ENCODE results near the gene SYNE1. TPM values are rescaled to one million over a fixed set of nuclear protein-coding genes. Genes with fewer than 3 reads are reported as not detected.
A peak's percentile ranks its signal among the peaks of the same experiment; 100 is the strongest.

Gene SYNE1
- total RNA-seq, 1 donor from 2014 or later: 17.4 TPM

DNA sequence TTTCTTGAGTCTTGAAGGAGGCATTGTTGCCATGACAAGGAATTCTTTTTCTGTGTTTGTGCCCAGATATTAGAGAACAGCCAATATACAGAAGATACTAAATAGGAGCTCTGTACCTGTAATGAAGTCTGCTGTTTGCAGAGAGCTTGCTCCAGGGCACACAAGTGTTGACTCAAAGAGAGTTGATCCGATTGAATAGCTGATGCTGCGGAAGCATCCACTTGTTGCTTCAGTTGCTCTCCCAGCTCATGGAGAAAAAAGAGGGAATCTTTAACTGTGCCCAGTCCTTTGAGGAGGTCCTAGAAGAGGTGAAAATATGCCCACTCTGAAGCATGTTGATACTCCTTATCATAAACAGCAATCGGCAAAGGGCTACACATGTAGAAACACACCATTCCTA, 418.3 kb downstream of the SYNE1 start:
- DNase-seq (ENCODE audit: low read depth): no peak
- TF ChIP-seq, protein P1, sequence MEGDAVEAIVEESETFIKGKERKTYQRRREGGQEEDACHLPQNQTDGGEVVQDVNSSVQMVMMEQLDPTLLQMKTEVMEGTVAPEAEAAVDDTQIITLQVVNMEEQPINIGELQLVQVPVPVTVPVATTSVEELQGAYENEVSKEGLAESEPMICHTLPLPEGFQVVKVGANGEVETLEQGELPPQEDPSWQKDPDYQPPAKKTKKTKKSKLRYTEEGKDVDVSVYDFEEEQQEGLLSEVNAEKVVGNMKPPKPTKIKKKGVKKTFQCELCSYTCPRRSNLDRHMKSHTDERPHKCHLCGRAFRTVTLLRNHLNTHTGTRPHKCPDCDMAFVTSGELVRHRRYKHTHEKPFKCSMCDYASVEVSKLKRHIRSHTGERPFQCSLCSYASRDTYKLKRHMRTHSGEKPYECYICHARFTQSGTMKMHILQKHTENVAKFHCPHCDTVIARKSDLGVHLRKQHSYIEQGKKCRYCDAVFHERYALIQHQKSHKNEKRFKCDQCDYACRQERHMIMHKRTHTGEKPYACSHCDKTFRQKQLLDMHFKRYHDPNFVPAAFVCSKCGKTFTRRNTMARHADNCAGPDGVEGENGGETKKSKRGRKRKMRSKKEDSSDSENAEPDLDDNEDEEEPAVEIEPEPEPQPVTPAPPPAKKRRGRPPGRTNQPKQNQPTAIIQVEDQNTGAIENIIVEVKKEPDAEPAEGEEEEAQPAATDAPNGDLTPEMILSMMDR (conservative IDR thresholded peaks at IDR 0.05; ENCODE audit: low read depth, low read length): no peak
- no peak overlapping the region for H3K4me3 ChIP-seq (ENCODE audit: low read depth, low read length)

DNA sequence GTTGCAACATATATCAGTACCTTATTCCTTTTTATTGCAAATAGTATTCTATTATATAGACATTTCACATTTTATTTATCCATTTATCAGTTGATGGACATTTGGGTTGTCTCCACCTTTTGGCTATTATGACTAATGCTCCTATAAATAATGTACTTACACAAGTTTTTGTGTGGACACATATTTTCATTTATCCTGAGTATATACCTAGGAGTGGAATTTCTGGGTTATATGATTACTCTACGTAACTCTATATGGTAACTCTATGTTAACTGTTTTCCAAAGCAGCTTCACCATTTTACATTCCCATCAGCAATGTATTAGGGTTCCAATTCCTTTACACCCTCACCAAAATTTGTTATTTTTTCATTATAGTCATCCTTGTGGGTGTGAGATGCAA, 424.7 kb downstream of the SYNE1 start:
- no peak overlapping the region for H3K4me3 ChIP-seq (ENCODE audit: low read depth, low read length)
- DNase-seq (ENCODE audit: low read depth): no peak
- TF ChIP-seq, protein P1 (conservative IDR thresholded peaks at IDR 0.05; ENCODE audit: low read depth, low read length): no peak

DNA sequence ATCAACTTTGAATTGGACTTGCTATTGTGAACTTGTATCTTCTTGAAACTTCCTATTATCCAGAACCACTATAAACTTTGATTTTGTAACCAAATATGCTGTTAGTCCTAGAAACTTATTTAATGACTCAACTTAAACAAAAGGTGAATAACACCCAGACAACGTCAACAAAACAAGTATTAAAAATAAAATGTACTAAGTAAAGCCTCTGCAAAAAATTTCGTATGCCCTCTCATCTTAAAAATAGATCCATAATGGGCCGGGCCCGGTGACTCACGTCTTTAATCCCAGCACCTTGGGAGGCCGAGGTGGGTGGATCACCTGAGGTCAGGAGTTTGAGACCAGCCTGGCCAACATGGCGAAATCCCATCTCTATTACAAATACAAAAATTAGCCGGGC, 428.0 kb downstream of the SYNE1 start:
- no peak overlapping the region for H3K4me3 ChIP-seq (ENCODE audit: low read depth, low read length)
- TF ChIP-seq, protein P1 (conservative IDR thresholded peaks at IDR 0.05; ENCODE audit: low read depth, low read length): no peak
- no peak for DNase-seq (ENCODE audit: low read depth)

DNA sequence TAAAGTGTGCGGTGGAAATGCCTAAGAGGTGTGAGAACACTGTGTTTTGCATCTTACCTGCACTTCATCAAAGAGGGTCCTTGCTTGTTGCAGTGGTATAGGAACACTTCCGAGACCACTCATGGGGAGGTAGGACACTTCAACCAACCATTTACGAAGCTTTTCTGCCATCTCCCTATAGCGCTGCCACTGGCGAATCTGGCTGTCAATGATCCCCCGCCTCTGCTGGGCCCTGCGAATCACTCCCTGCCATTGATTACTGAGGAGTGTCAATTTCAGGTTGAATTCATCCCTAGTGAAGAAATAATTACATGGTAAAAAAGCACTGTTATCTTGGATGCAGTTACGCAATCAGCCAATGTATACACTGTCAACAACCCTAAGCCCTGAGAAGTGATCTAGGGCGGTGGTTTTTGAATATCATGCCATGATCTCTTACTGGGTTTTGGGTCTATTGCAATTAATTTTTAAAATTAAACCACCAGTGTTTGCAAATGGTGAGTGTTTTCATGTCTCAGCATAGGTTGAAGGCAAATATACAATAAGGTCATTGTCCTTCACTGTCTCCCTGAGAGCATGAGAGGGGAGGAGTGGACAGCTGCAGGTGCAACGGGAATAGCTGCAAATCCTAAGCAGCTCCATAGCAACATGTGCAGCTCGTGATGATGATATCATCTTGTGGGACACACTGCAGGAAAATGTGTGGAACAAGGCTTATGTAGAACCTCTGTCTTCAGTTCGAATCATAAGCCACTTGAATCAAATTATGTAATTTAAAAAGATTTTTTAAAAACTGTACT, 429.0 kb downstream of the SYNE1 start:
- DNase-seq (ENCODE audit: low read depth): no peak

DNA sequence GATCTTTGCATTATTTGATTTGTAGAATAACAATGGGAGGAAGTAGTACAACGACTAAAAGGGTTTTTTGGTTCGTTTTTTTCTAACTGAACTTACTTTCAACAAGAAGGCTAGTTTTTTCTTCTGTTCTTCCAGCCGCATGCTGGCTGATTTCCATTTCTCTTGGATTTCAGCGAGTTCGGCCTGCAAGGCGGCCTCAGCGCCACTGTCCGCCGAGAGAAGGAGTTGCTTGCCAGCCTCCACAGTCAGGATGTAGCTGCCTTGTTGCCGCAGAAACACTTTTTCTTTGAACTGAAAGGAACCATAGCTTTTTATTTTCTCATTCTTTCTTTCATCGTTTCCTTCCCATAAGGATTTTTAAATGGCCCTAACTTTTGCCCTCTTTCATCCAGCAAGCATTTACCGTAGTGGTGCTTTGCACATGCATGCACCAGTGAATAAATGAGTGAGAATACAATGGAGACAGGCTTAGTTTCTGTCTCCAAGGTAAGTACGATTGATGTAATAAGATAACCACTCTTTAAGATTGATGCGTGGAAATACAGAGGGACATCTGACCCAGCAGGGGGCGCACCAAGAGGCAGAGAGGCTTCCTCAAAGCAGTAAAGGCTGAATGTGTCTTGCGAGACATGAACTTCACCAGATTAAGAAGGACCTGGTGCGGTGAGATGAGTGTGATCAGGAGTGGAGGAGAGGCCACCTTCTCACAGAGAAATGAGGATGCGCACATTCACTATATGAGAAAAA, 430.9 kb downstream of the SYNE1 start:
- no peak for DNase-seq (ENCODE audit: low read depth)
- TF ChIP-seq, protein P1 (conservative IDR thresholded peaks at IDR 0.05; ENCODE audit: low read depth, low read length): peak; percentile 63
- no peak overlapping the region for H3K4me3 ChIP-seq (ENCODE audit: low read depth, low read length)

More for the DNA sequence above, 429.0 kb downstream of the SYNE1 start:
- H3K4me3 ChIP-seq (ENCODE audit: low read depth, low read length): no peak overlapping the region
- TF ChIP-seq, protein P1 (conservative IDR thresholded peaks at IDR 0.05; ENCODE audit: low read depth, low read length): no peak

DNA sequence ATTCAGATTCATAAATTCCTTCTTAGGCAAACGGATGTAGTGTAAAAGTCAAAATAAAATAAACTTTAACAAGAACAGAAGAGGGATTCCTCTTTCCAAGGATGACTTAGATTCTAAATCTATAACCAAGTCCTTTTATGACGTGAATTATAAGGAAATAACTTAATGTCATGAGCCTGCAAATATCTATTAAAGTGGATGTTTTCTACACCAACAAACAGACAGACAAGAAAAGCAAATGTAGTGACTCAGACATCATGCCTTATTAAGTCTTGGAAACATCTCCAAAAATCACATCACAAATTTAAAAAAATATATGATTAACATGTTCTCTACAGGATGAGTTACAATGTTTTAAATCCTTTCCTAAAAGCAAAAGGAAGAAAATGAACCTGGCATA, 432.6 kb downstream of the SYNE1 start:
- TF ChIP-seq, protein P1 (conservative IDR thresholded peaks at IDR 0.05; ENCODE audit: low read depth, low read length): no peak
- no peak overlapping the region for H3K4me3 ChIP-seq (ENCODE audit: low read depth, low read length)
- no peak for DNase-seq (ENCODE audit: low read depth)

Measured in epithelial cell of proximal tubule (primary cell).